Endothelial cell of umbilical vein (primary cell): ENCODE data around the gene TULP4. TPM values are rescaled to one million over a fixed set of nuclear protein-coding genes. Genes with fewer than 3 reads are reported as not detected.
A peak's percentile ranks its signal among the peaks of the same experiment; 100 is the strongest.

Experiments used
- BruUV-seq: library from RNA; stranded (reverse); fragments of 400-500 nt; replicated peaks from 2 replicates; lab custom pipeline; 2021; lab: Mats Ljungman, UMichigan
- CTCF ChIA-PET: fragments of 300-600, 350-600 bp; sonication (Branson Sonifier 250); formaldehyde crosslinking; loops from one replicate; lab custom pipeline; 2021; ENCODE audit warnings: antibody characterized with exemption, inconsistent platforms; lab: Charles Lee
- POLR2A ChIA-PET: fragments of 300-600, 350-600 bp; sonication (Branson Sonifier 250); formaldehyde crosslinking; loops from one replicate; lab custom pipeline; 2021; ENCODE audit warnings: antibody characterized with exemption, inconsistent platforms; lab: Charles Lee
- DNase-seq: peaks from one replicate; pipeline ENCODE4 v3.0.0-alpha.2; 2011; ENCODE audit warnings: low read depth, low spot score
- FAIRE-seq: peaks from 2 replicates; lab custom pipeline; 2011; peaks lifted over from hg19 to GRCh38; lab: Jason Lieb, UNC
- H2AFZ ChIP-seq: 2 replicates; pipeline ENCODE4 v1.6.0; 2012; ENCODE audit warnings: low read depth, low read length, control low read depth, inconsistent platforms
- H3K27ac ChIP-seq: 2 replicates; pipeline ENCODE4 v1.5.1; 2011; ENCODE audit warnings: low read depth, mild to moderate bottlenecking, control low read depth, low read length, moderate library complexity; ENCODE audit not compliant: insufficient read depth
- H3K27me3 ChIP-seq, 2 experiments: 2 replicates each; pipeline versions ENCODE4 v1.6.0 to v1.6.1; 2011; ENCODE audit warnings: low read length in 2 of 2, mixed read lengths in 1 of 2; ENCODE audit not compliant: control insufficient read depth in 2 of 2, insufficient read depth in 2 of 2
- H3K36me3 ChIP-seq, 2 experiments: 2 replicates in 1 of 2; 3 replicates in 1 of 2; pipeline ENCODE4 v1.5.1; 2011; ENCODE audit warnings: low read length in 2 of 2, mild to moderate bottlenecking in 1 of 2, moderate library complexity in 1 of 2; ENCODE audit not compliant: control insufficient read depth in 2 of 2, insufficient read depth in 2 of 2; ENCODE audit errors: extremely low read depth in 1 of 2
- H3K4me1 ChIP-seq: 3 replicates; pipeline ENCODE4 v1.5.1; 2011; ENCODE audit warnings: mild to moderate bottlenecking, low read length; ENCODE audit not compliant: control insufficient read depth, insufficient read depth; ENCODE audit errors: extremely low read depth
- H3K4me2 ChIP-seq: 2 replicates; pipeline ENCODE4 v1.6.1; 2011; ENCODE audit warnings: low read length, control low read depth, mixed read lengths; ENCODE audit not compliant: insufficient read depth
- H3K4me3 ChIP-seq, 3 experiments: fragments of 200-600 bp in 1 of 3; sonication (generic), shearing (Covaris generic) in 1 of 3; replicated peaks in 1 of 3; 2 replicates each; pipeline ENCODE4 v1.5.1; 2011 to 2016; ENCODE audit warnings: control low read depth in 3 of 3, low read length in 3 of 3, mild to moderate bottlenecking in 2 of 3, inconsistent platforms in 1 of 3, low read depth in 1 of 3, moderate library complexity in 1 of 3; ENCODE audit not compliant: insufficient read depth in 1 of 3
- H3K79me2 ChIP-seq: 2 replicates; pipeline ENCODE4 v1.6.0; 2012; ENCODE audit warnings: low read length, inconsistent platforms; ENCODE audit not compliant: control insufficient read depth, insufficient read depth
- H3K9ac ChIP-seq: replicated peaks from 2 replicates; pipeline ENCODE3; 2011; ENCODE audit warnings: low read length, control low read depth; ENCODE audit not compliant: insufficient read depth; ENCODE audit errors: extremely low read depth
- H3K9me1 ChIP-seq: replicated peaks from 3 replicates; pipeline ENCODE4 v1.6.0; 2011; ENCODE audit warnings: mild to moderate bottlenecking, low read length; ENCODE audit not compliant: control insufficient read depth, insufficient read depth; ENCODE audit errors: extremely low read depth
- H3K9me3 ChIP-seq: replicated peaks from 2 replicates; pipeline ENCODE4 v1.5.1; 2012; ENCODE audit warnings: low read length, inconsistent platforms; ENCODE audit not compliant: control insufficient read depth, insufficient read depth
- H4K20me1 ChIP-seq: replicated peaks from 2 replicates; pipeline ENCODE3; 2011; ENCODE audit warnings: mild to moderate bottlenecking, low read length; ENCODE audit not compliant: control insufficient read depth, insufficient read depth; ENCODE audit errors: extremely low read depth
- CTCF ChIP-seq, 2 donors: IDR thresholded peaks; 1 replicate in 1 of 2; 2 replicates in 1 of 2; pipeline ENCODE4 v1.5.1; 2011; ENCODE audit warnings: low read length in 2 of 2, mild to moderate bottlenecking in 2 of 2, moderate library complexity in 2 of 2, control low read depth in 1 of 2, inconsistent platforms in 1 of 2, low read depth in 1 of 2; ENCODE audit not compliant: insufficient read depth in 1 of 2; ENCODE audit errors: extremely low read depth in 1 of 2
- EZH2 ChIP-seq: IDR thresholded peaks from 2 replicates; pipeline ENCODE4 v1.6.1; 2012; ENCODE audit warnings: borderline replicate concordance, low read depth, mild to moderate bottlenecking, moderate library complexity, low read length, inconsistent platforms; ENCODE audit not compliant: severe bottlenecking
- FOS ChIP-seq: IDR thresholded peaks from 2 replicates; pipeline ENCODE4 v1.6.1; 2011; ENCODE audit warnings: mild to moderate bottlenecking, low read length, moderate library complexity, borderline replicate concordance; ENCODE audit not compliant: insufficient read depth
- GATA2 ChIP-seq: IDR thresholded peaks from 2 replicates; pipeline ENCODE4 v1.7.0; 2011; ENCODE audit warnings: low read depth, mild to moderate bottlenecking, moderate library complexity, mixed read lengths, low read length; ENCODE audit not compliant: insufficient read length, insufficient read depth
- JUN ChIP-seq: IDR thresholded peaks from 2 replicates; pipeline ENCODE4 v1.6.1; 2011; ENCODE audit warnings: borderline replicate concordance, low read depth; ENCODE audit not compliant: insufficient read length, insufficient read depth
- MAX ChIP-seq: IDR thresholded peaks from 2 replicates; pipeline ENCODE4 v1.6.1; 2011; ENCODE audit not compliant: insufficient read depth, insufficient read length
- MYC ChIP-seq: IDR thresholded peaks from one replicate; pipeline ENCODE4 v1.6.1; 2011; ENCODE audit warnings: mild to moderate bottlenecking, low read depth, low read length
- POLR2A ChIP-seq: IDR thresholded peaks from 2 replicates; pipeline ENCODE4 v1.6.1; 2012; ENCODE audit warnings: low read depth, mild to moderate bottlenecking, control low read depth, low read length
- POLR2AphosphoS5 ChIP-seq: IDR thresholded peaks from 2 replicates; pipeline ENCODE4 v1.6.1; 2012; ENCODE audit warnings: low read depth, mild to moderate bottlenecking, control low read depth, low read length, moderate library complexity; ENCODE audit not compliant: insufficient read depth
- dilution Hi-C: fragments of 300-500 bp; cut with MboI; formaldehyde crosslinking; loops from one replicate; pipeline ENCODE4 v1.15.0; 2019; ENCODE audit warnings: low sequenced_read_pairs; ENCODE audit not compliant: extremely low pct_ligation_motif_present
- intact Hi-C: fragments of 100-400 bp; cut with micrococcal nuclease; formaldehyde crosslinking; loops from one replicate; pipeline ENCODE4 v1.10.0; 2022
- polyA plus RNA-seq, 4 experiments: library from polyadenylated mRNA; depleted of rRNA in 3 of 4; stranded (reverse) in 3 of 4; unstranded in 1 of 4; fragments of >200 nt; gene quantifications; 2 replicates each; pipeline versions ENCODE4 v1.2.1 to v1.2.3, GENCODE V29; 2011 to 2012; ENCODE audit warnings: missing spikeins in 1 of 4
- total RNA-seq: library from RNA; stranded (reverse); gene quantifications from 2 replicates; pipeline ENCODE4 v1.2.3, GENCODE V29; 2021

Gene TULP4
- total and polyA plus RNA-seq, 2 donors (not counting 3 experiments of a cell fraction or from before 2014, with no cell fraction given), result 10.8 to 55.1 TPM

GRCh38 chr6:158410784-158411183, 98.5 kb downstream of the TULP4 start:
- ChIA-PET POLR2A (no interaction called here), CTCF (interaction anchor here (1.4 kb wide), 1 partner anchor 190 kb away, joined by 5 read pairs; no protein-coding TSS in a partner anchor)
- no peaks in the 10 kb centered on the region for H3K9me1 ChIP-seq
- H3K27me3 ChIP-seq, result no peaks in the 10 kb centered on the region
- intact Hi-C loops (no loop called here), dilution Hi-C loops (no loop called here)
- no peak overlapping the region for H3K4me3 ChIP-seq
- no peak overlapping the region for H3K4me2 ChIP-seq
- DNase-seq (no peak), FAIRE-seq (no peak)
- no peaks in the 10 kb centered on the region for H4K20me1 ChIP-seq
- peak overlapping the region; percentile 94 for H3K27ac ChIP-seq
- peaks cover 0 to 4% of the 10 kb centered on the region in 2 experiments for H3K36me3 ChIP-seq
- H3K79me2 ChIP-seq, result peaks cover 5% of the 10 kb centered on the region
- no peak overlapping the region for H3K9ac ChIP-seq
- H3K9me3 ChIP-seq, result no peaks in the 10 kb centered on the region
- TF ChIP-seq FOS (no peak), MYC (no peak), POLR2A (no peak), GATA2 (no peak), JUN (no peak), CTCF (IDR thresholded peaks at IDR 0.05; ENCODE audit: extremely low read depth in 1 of 2, insufficient read depth in 1 of 2, low read depth in 1 of 2, low read length in 2 of 2) (no peak), POLR2AphosphoS5 (no peak), MAX (no peak), EZH2 (no peak)
- H3K4me1 ChIP-seq, result peaks cover 51% of the 10 kb centered on the region
- no TSS peak for BruUV-seq
- no peak overlapping the region for H2AFZ ChIP-seq
